Astrocyte of the spinal cord (primary cell): ENCODE measurements around the gene MDN1.

Experiments used
- DNase-seq: peaks from one replicate; pipeline ENCODE4 v3.0.0; 2011; ENCODE audit warnings: low read depth, low spot score
- H3K4me3 ChIP-seq: 2 replicates; pipeline ENCODE4 v1.5.1; 2011; ENCODE audit warnings: low read depth, mild to moderate bottlenecking, low read length, moderate library complexity
- CTCF ChIP-seq: IDR thresholded peaks from 2 replicates; pipeline ENCODE4 v1.5.1; 2012; ENCODE audit warnings: low read depth, mild to moderate bottlenecking, low read length, inconsistent platforms
- in situ Hi-C: cut with HindIII; loops from 2 replicates; pipeline ENCODE4 v1.10.0; 2017; ENCODE audit warnings: low sequenced_read_pairs

Gene MDN1

GRCh38 chr6:89662659-89663223, 156.9 kb downstream of the MDN1 start:
- DNase-seq, result no peak
- TF ChIP-seq CTCF, result no peak
- H3K4me3 ChIP-seq, result no peak overlapping the region
- in situ Hi-C loops, result no loop called here

DNA sequence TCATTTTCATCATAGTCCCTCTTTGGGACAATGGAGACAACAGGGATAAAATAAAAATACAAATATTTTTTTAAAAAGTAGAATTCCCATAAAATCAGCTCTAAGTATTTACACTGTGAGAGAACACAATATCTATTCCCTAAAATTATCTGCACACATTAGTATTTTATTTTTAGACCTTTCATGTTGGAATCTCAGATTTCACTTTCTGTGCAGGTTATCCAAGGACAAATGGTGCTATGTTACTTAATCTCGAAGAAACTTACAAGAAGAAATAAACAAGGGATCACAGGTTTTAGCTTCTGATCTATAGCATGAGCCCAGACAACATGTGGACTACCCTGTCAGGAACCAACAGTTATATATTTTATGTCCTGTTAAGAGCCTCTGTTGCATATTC, 158.0 kb downstream of the MDN1 start:
- in situ Hi-C loops, result no loop called here
- no peak for TF ChIP-seq CTCF
- H3K4me3 ChIP-seq, result no peak overlapping the region
- DNase-seq, result no peak

DNA sequence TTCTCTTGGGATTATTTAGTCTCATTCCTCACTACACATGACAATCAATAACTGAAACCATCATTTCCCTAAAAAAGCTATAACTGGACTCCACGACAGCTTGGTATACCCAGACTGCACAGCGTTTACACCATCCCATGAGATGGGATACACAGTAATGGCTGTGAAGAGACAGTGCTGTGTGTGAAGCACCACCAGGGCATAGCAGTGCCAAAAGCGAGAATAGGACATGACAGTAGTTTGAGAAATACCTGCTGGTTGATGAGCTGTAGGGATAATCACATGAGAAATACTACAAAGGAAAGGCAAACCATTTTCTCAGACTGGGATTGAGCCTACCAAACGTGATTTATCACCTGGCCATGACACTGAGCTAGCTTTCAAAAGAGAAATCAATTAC, 158.6 kb downstream of the MDN1 start:
- in situ Hi-C loops, result no loop called here
- no peak for DNase-seq
- TF ChIP-seq CTCF, result no peak

DNA sequence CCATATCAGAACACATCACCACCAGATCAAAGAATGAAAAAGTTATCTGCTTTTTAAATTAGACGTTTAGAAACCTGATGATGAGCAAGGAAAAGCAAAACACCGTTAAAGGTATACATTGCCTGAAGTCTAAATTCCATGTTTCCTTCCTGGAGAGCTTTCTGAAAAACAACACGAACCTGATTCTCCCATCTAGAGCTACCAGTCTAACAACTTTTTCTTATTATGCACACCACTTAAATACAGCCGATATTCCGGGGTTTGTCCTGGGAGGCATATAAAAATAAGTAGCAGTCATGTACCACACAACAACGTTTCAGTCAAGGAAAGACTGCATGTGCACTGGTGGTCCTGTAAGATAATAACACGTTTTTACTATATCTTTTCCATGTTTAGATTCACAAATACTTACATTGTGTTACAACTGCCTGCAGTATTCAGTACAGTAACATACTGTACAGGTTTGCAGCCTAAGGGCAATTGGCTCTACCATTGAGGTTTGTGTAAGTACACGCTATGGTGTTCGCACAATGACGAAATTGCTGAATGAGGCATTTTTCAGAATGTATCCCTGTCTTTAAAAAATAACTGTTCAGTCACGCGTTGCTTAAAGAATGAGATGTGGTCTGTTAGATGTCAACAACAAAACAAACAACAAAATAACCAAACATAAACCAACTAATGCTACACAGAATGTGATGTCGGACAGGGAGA, 162.0 kb downstream of the MDN1 start:
- no peak overlapping the region for H3K4me3 ChIP-seq
- in situ Hi-C loops, result no loop called here
- no peak for TF ChIP-seq CTCF
- DNase-seq, result no peak

More for the DNA sequence above, 158.6 kb downstream of the MDN1 start:
- H3K4me3 ChIP-seq, result no peak overlapping the region

GRCh38 chr6:89655122-89655521, 164.5 kb downstream of the MDN1 start:
- no peak for DNase-seq
- H3K4me3 ChIP-seq, result no peak overlapping the region
- in situ Hi-C loops, result no loop called here
- no peak for TF ChIP-seq CTCF

- H3K4me3 ChIP-seq, result no peak overlapping the region
- in situ Hi-C loops, result no loop called here
- no peak for TF ChIP-seq CTCF
- no peak for DNase-seq
These were observed 169.0 kb downstream of the MDN1 start for GRCh38 chr6:89650579-89650978.

DNA sequence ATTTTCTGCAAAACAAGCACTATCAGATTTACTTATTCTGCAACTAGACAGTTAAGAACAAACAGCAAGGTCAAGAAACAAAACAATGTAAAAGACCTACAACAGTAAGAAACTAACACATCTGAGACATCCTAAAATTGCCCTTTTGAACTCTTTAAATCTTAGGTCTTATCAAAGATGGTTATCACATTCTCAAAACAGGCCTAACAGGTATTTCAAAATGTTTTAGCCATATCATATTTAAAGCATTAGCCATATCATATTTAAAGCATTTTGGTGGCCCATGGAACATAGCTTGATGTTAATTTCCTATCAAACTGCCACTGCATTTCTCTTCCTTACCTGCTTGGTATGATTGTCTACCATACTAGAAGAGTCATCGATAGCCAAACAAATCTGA, 169.9 kb downstream of the MDN1 start:
- in situ Hi-C loops, result no loop called here
- no peak overlapping the region for H3K4me3 ChIP-seq
- DNase-seq, result no peak
- TF ChIP-seq CTCF, result no peak
